ENCODE results near the gene ARHGAP44.

DNA sequence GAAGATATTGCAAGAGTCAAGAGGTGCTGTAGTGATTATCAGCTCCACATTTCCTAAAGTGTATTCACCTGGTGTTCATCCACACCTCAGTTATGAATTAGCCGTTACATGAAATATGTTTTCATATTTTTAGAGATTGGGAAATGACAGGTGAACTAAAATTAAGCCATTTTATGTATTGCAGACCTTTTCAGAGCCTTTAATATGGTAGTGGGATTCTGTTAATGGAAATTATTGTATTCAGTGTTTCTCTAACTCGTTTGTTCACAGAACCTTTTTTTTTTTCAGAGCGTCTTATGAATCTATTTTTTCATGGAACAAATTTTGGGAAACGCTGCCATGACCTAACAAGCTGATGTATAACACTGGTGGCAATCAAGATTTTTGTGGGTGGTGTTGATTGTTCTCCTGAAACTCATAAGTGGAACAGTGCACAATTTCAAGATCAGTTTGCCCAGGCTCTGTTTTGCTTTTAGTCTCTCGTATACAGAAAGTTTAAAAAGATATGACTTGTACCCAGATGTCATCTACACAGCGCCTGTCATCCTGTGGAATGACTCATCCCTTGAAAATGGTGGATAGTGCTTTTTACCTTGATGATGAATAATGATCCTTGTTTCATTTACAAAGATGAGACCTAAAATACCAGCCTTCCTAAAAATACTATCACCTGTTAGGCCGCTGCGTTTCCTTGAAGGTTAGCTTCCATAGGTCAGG lies 88.8 kb downstream of the ARHGAP44 start:
- TF ChIP-seq, protein P1, sequence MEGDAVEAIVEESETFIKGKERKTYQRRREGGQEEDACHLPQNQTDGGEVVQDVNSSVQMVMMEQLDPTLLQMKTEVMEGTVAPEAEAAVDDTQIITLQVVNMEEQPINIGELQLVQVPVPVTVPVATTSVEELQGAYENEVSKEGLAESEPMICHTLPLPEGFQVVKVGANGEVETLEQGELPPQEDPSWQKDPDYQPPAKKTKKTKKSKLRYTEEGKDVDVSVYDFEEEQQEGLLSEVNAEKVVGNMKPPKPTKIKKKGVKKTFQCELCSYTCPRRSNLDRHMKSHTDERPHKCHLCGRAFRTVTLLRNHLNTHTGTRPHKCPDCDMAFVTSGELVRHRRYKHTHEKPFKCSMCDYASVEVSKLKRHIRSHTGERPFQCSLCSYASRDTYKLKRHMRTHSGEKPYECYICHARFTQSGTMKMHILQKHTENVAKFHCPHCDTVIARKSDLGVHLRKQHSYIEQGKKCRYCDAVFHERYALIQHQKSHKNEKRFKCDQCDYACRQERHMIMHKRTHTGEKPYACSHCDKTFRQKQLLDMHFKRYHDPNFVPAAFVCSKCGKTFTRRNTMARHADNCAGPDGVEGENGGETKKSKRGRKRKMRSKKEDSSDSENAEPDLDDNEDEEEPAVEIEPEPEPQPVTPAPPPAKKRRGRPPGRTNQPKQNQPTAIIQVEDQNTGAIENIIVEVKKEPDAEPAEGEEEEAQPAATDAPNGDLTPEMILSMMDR (IDR thresholded peaks at IDR 0.05; ENCODE audit: low read depth, low read length), result no peak
- TF ChIP-seq POLR2A (IDR thresholded peaks at IDR 0.05; ENCODE audit: extremely low read depth, insufficient read length) (no peak), MYC (IDR thresholded peaks at IDR 0.05; ENCODE audit: low read depth, low read length) (no peak)

Measured in NB4 (cell line).